ENCODE measurements around the gene OTUD7B.

Gene OTUD7B

GRCh38 chr1:149987297-149987595 is 23.3 kb downstream of the OTUD7B start:
- Mint-ChIP-seq H3K4me3 (no peak overlapping the region), H3K9me3 (no peaks in the 10 kb centered on the region), H3K27me3 (no peaks in the 10 kb centered on the region), H3K27ac (no peak overlapping the region), H3K4me1 (no peaks in the 10 kb centered on the region), H3K36me3 (no peaks in the 10 kb centered on the region)
- DNase-seq, result no peak
- CTCF ChIA-PET, result interaction anchor here (0.7 kb wide), 1 partner anchor 200 kb away, joined by 3 read pairs; no protein-coding TSS in a partner anchor

DNA sequence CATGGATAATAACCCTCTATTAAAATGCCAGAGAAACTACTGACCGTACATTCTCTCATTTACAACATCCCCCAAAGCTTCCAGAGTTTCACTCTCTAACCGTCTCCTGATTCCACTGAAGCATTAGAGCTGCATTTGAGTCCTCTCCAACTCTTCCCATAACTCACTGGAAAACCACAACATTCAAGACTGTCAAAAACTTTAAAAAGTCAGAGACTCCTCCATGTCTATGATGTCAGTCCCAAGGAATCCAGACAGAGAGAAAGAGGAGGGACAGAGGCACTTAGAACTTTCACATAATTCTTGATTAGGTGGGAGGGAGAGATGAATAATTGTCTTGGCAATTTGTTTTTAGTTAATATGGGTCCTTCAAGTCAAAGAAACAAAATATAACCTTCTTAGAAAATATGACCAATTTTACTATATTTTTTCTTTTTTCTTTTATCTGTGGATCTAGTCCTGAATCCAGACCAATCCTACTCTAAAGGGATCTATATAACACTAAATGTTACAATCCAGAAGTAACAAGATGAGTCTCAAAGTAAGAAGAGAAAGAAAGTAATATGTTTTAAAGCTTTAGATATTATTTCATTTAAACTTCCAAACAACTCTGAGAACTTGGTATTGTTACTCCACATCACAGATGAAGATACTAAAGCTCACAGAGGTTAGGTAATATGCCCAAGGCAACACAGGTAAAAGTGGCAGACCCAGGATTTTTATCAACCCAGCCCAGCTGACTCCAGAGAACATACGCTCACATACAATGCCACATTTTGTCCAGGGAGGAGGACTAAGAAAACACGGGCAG is 23.8 kb downstream of the OTUD7B start:
- no peak for DNase-seq
- H3K4me3 Mint-ChIP-seq, result no peak overlapping the region
- H3K27ac Mint-ChIP-seq, result no peak overlapping the region
- CTCF ChIA-PET, result interaction anchor here (0.7 kb wide), 1 partner anchor 201 kb away, joined by 3 read pairs; no protein-coding TSS in a partner anchor
- H3K9me3 Mint-ChIP-seq, result no peaks in the 10 kb centered on the region
- no peaks in the 10 kb centered on the region for H3K27me3 Mint-ChIP-seq
- H3K36me3 Mint-ChIP-seq, result no peaks in the 10 kb centered on the region
- no peaks in the 10 kb centered on the region for H3K4me1 Mint-ChIP-seq

GRCh38 chr1:149979972-149980540 is 30.5 kb downstream of the OTUD7B start:
- Mint-ChIP-seq H3K27me3 (no peaks in the 10 kb centered on the region), H3K4me1 (peaks cover 10% of the 10 kb centered on the region), H3K4me3 (no peak overlapping the region), H3K27ac (no peak overlapping the region), H3K9me3 (no peaks in the 10 kb centered on the region), H3K36me3 (peaks cover 9% of the 10 kb centered on the region)
- CTCF ChIA-PET, result no interaction called here
- DNase-seq, result no peak

DNA sequence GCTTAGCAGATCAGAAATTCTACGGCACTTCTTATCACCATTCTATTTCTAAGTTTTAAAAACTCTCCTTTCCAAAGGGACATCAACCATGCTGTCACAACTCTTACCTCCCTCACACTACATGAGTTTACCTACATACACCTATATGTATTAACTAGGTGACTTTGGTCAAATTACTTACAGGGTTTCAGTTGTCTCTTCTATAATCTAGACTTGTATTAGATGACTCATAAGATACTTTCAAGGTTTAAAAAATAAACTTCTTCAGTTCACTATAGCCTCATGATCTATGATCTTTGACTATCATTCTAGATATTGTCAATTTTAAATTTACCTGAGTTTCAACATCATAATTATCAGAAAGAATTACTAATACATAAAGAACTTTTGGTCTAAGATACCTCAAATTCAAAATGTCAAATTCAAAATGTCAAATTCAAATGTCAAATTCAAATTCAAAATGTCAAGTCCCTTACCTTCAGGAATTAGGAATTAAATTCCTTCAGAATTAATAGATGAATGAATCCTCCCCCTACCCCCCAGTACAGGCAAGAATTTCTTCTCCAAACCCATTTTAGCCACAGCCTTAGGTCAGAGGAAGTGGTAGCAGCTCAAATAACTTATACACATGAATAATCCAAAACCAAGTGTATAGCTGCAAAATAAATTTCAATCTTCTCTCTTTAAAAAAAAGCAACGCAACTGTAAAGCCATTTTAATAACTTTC is 31.1 kb downstream of the OTUD7B start:
- no peaks in the 10 kb centered on the region for H3K27me3 Mint-ChIP-seq
- CTCF ChIA-PET, result no interaction called here
- H3K27ac Mint-ChIP-seq, result no peak overlapping the region
- H3K36me3 Mint-ChIP-seq, result peaks cover 12% of the 10 kb centered on the region
- no peaks in the 10 kb centered on the region for H3K9me3 Mint-ChIP-seq
- H3K4me3 Mint-ChIP-seq, result no peak overlapping the region
- H3K4me1 Mint-ChIP-seq, result peaks cover 10% of the 10 kb centered on the region
- DNase-seq, result no peak

DNA sequence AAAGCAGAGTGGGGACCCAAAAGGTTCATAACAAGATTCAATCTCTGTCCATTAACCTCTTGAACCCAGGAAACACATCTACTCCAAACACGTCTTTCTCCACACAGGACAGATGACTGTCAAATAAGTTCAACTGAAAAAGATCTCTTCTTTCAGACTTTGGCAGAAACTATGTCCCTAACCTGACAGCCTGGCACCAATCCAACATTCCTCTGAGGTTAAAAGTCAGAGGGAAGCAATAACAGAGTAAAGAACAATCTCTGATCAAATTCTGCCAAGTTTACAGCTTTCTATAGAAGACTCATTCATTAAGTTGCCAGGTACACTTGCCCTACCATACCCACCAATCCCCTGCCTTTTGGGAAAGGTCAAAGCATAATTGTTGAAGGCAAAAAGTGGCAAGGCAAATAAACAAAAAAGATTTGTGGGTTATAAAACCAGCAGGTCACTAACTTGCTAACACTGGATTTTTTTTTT is 31.9 kb downstream of the OTUD7B start:
- no peak overlapping the region for H3K27ac Mint-ChIP-seq
- H3K4me3 Mint-ChIP-seq, result no peak overlapping the region
- H3K9me3 Mint-ChIP-seq, result no peaks in the 10 kb centered on the region
- no peaks in the 10 kb centered on the region for H3K27me3 Mint-ChIP-seq
- peaks cover 10% of the 10 kb centered on the region for H3K4me1 Mint-ChIP-seq
- no peak for DNase-seq
- H3K36me3 Mint-ChIP-seq, result peaks cover 15% of the 10 kb centered on the region
- CTCF ChIA-PET, result no interaction called here

- H3K4me1 Mint-ChIP-seq, result peaks cover 10% of the 10 kb centered on the region
- peaks cover 15% of the 10 kb centered on the region for H3K36me3 Mint-ChIP-seq
- no peak for DNase-seq
- no peaks in the 10 kb centered on the region for H3K27me3 Mint-ChIP-seq
- no peak overlapping the region for H3K4me3 Mint-ChIP-seq
- H3K9me3 Mint-ChIP-seq, result no peaks in the 10 kb centered on the region
- no peak overlapping the region for H3K27ac Mint-ChIP-seq
- CTCF ChIA-PET, result no interaction called here
These were observed 33.2 kb downstream of the OTUD7B start for GRCh38 chr1:149977345-149977744.

- no peak overlapping the region for H3K27ac Mint-ChIP-seq
- DNase-seq, result no peak
- H3K9me3 Mint-ChIP-seq, result no peaks in the 10 kb centered on the region
- H3K27me3 Mint-ChIP-seq, result no peaks in the 10 kb centered on the region
- no peaks in the 10 kb centered on the region for H3K4me1 Mint-ChIP-seq
- H3K36me3 Mint-ChIP-seq, result peaks cover 16% of the 10 kb centered on the region
- no peak overlapping the region for H3K4me3 Mint-ChIP-seq
- CTCF ChIA-PET, result interaction anchor here (1.2 to 1.8 kb wide), 2 partner anchors 10 to 64 kb away, joined by 3 to 5 read pairs; no protein-coding TSS in a partner anchor
These were observed 38.0 kb downstream of the OTUD7B start for GRCh38 chr1:149972547-149972946.

DNA sequence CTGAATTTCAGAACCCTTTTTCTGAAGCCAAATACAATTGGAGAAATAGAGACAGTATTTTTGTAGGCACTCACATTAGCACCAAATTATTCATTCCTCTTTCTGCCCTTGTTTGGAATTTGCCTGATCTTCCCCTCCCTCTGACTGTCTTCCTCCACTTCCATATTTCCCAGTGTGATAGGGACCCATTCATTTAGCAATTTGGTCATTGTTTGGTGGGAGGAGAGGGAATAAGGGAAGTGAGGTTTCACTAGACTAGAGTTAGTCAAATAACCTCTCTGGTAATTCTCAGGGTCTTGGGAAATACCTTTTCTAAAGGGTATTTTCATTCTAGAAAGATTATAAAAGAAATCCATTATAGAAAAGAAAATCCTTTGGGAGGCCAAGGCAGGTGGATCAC is 42.9 kb downstream of the OTUD7B start:
- peaks cover 21% of the 10 kb centered on the region for H3K36me3 Mint-ChIP-seq

GRCh38 chr1:149967041-149967440 is 43.5 kb downstream of the OTUD7B start:
- no peaks in the 10 kb centered on the region for H3K27me3 Mint-ChIP-seq
- CTCF ChIA-PET, result interaction anchor here (1.0 kb wide), 2 partner anchors 44 to 220 kb away, joined by 3 read pairs; partner anchors contain the start of gene OTUD7B
- H3K27ac Mint-ChIP-seq, result no peak overlapping the region
- H3K36me3 Mint-ChIP-seq, result peaks cover 22% of the 10 kb centered on the region
- peaks cover 12% of the 10 kb centered on the region for H3K4me1 Mint-ChIP-seq
- no peak overlapping the region for H3K4me3 Mint-ChIP-seq
- H3K9me3 Mint-ChIP-seq, result no peaks in the 10 kb centered on the region
- no peak for DNase-seq

More for the DNA sequence above, 42.9 kb downstream of the OTUD7B start:
- Mint-ChIP-seq H3K4me1 (peaks cover 6% of the 10 kb centered on the region), H3K27me3 (no peaks in the 10 kb centered on the region), H3K27ac (no peak overlapping the region), H3K4me3 (no peak overlapping the region), H3K9me3 (no peaks in the 10 kb centered on the region)
- CTCF ChIA-PET, result interaction anchor here (1.0 kb wide), 1 partner anchor 219 kb away, joined by 3 read pairs; no protein-coding TSS in a partner anchor
- DNase-seq, result no peak

GRCh38 chr1:149966405-149966804 is 44.1 kb downstream of the OTUD7B start:
- H3K9me3 Mint-ChIP-seq, result no peaks in the 10 kb centered on the region
- no peak overlapping the region for H3K4me3 Mint-ChIP-seq
- CTCF ChIA-PET, result interaction anchor here (1.0 kb wide), 2 partner anchors 45 to 221 kb away, joined by 3 read pairs; partner anchors contain the start of gene OTUD7B
- peaks cover 21% of the 10 kb centered on the region for H3K36me3 Mint-ChIP-seq
- H3K27me3 Mint-ChIP-seq, result no peaks in the 10 kb centered on the region
- no peak for DNase-seq
- peaks cover 18% of the 10 kb centered on the region for H3K4me1 Mint-ChIP-seq
- H3K27ac Mint-ChIP-seq, result no peak overlapping the region

- no peaks in the 10 kb centered on the region for H3K27me3 Mint-ChIP-seq
- no peak overlapping the region for H3K4me3 Mint-ChIP-seq
- no peak for DNase-seq
- H3K4me1 Mint-ChIP-seq, result peaks cover 18% of the 10 kb centered on the region
- no peaks in the 10 kb centered on the region for H3K9me3 Mint-ChIP-seq
- peak overlapping the region; percentile 6 for H3K27ac Mint-ChIP-seq
- CTCF ChIA-PET, result interaction anchor here (1.0 kb wide), 1 partner anchor 44 kb away, joined by 3 read pairs; no protein-coding TSS in a partner anchor
- peaks cover 19% of the 10 kb centered on the region for H3K36me3 Mint-ChIP-seq
These were observed 45.1 kb downstream of the OTUD7B start for GRCh38 chr1:149965440-149965839.

DNA sequence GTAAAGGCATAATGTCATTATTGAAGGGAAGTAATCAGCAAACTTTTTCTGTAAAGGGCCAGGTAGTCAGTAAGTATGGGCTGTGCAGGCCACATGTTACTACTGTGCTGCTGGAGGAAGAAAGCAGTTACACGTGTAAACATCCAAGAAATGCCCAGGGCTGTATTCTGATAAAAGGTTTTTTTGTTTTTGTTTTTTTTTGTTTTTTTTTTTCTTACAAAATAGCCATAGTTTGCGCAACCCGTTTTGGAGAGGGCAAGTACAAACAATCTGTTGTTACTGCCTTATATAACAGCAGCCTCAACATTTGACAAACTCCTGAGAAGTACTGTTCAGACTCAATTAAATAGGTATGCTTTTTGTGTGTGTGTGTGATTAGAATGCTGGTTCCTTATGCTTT is 47.2 kb downstream of the OTUD7B start:
- peaks cover 29% of the 10 kb centered on the region for H3K36me3 Mint-ChIP-seq
- H3K4me1 Mint-ChIP-seq, result peaks cover 18% of the 10 kb centered on the region
- H3K9me3 Mint-ChIP-seq, result no peaks in the 10 kb centered on the region
- H3K27ac Mint-ChIP-seq, result no peak overlapping the region
- no peak overlapping the region for H3K4me3 Mint-ChIP-seq
- CTCF ChIA-PET, result interaction anchor here (1.5 to 1.8 kb wide), 2 partner anchors 195 to 199 kb away, joined by 7 read pairs; no protein-coding TSS in a partner anchor
- H3K27me3 Mint-ChIP-seq, result no peaks in the 10 kb centered on the region
- no peak for DNase-seq

GRCh38 chr1:149962736-149963135 is 47.8 kb downstream of the OTUD7B start:
- CTCF ChIA-PET, result interaction anchor here (0.7 to 2.9 kb wide), 22 partner anchors 10 to 224 kb away, joined by 3 to 18 read pairs (median 4); a partner anchor contains a TSS
- Mint-ChIP-seq H3K27me3 (no peaks in the 10 kb centered on the region), H3K4me3 (no peak overlapping the region), H3K36me3 (peaks cover 32% of the 10 kb centered on the region), H3K27ac (no peak overlapping the region), H3K4me1 (peaks cover 18% of the 10 kb centered on the region), H3K9me3 (no peaks in the 10 kb centered on the region)
- DNase-seq, result no peak

- Mint-ChIP-seq H3K4me1 (peaks cover 18% of the 10 kb centered on the region), H3K36me3 (peaks cover 36% of the 10 kb centered on the region), H3K27ac (no peak overlapping the region), H3K9me3 (no peaks in the 10 kb centered on the region), H3K4me3 (no peak overlapping the region), H3K27me3 (no peaks in the 10 kb centered on the region)
- CTCF ChIA-PET, result interaction anchor here (0.6 to 2.9 kb wide), 26 partner anchors 10 to 251 kb away, joined by 3 to 18 read pairs (median 4); a partner anchor contains a TSS
- peak; percentile 57 for DNase-seq
These were observed 48.4 kb downstream of the OTUD7B start for GRCh38 chr1:149962039-149962647.
